Fibroblast of villous mesenchyme (primary cell): ENCODE results near the gene MRPL49. TPM values are rescaled to one million over a fixed set of nuclear protein-coding genes. Genes with fewer than 3 reads are reported as not detected.

Experiments
- DNase-seq: peaks from one replicate; pipeline ENCODE4 v3.0.0-alpha.2; 2010; ENCODE audit warnings: low read depth
- H3K4me3 ChIP-seq: 2 replicates; pipeline ENCODE4 v1.5.1; 2011; ENCODE audit warnings: low read depth, mild to moderate bottlenecking, low read length
- total RNA-seq: library from RNA; depleted of rRNA; stranded (reverse); fragments of >200 nt; gene quantifications from 2 replicates; pipeline ENCODE4 v1.2.3, GENCODE V29; 2012
- TF ChIP-seq, protein P1 (sequence below): IDR thresholded peaks from 2 replicates; pipeline ENCODE4 v1.5.1; 2012; ENCODE audit warnings: low read depth, mild to moderate bottlenecking, low read length; ENCODE audit not compliant: insufficient read depth

Gene MRPL49
- total RNA-seq, 1 donor, result 54.4 TPM

DNA sequence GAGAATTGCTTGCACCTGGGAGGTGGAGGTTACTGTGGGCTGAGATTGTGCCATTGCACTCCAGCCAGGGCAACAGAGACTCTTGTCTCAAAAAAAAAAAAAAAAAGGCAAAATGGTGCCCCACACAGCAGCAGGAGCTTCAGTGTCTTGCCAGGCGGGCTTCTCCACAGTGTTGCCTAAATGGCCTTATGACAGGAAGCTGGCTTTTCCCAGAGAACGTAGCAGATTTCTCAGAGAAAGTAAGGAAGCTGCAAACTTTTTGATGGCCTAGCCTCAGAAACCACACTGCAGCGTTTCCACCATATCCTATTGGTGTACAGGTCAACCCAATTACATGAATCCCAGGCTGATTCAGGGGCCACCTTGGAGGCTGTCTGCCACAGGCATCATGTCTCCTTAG, 35.2 kb downstream of the MRPL49 start:
- TF ChIP-seq, protein P1, sequence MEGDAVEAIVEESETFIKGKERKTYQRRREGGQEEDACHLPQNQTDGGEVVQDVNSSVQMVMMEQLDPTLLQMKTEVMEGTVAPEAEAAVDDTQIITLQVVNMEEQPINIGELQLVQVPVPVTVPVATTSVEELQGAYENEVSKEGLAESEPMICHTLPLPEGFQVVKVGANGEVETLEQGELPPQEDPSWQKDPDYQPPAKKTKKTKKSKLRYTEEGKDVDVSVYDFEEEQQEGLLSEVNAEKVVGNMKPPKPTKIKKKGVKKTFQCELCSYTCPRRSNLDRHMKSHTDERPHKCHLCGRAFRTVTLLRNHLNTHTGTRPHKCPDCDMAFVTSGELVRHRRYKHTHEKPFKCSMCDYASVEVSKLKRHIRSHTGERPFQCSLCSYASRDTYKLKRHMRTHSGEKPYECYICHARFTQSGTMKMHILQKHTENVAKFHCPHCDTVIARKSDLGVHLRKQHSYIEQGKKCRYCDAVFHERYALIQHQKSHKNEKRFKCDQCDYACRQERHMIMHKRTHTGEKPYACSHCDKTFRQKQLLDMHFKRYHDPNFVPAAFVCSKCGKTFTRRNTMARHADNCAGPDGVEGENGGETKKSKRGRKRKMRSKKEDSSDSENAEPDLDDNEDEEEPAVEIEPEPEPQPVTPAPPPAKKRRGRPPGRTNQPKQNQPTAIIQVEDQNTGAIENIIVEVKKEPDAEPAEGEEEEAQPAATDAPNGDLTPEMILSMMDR, result no peak
- no peak for DNase-seq
- H3K4me3 ChIP-seq, result no peak overlapping the region

DNA sequence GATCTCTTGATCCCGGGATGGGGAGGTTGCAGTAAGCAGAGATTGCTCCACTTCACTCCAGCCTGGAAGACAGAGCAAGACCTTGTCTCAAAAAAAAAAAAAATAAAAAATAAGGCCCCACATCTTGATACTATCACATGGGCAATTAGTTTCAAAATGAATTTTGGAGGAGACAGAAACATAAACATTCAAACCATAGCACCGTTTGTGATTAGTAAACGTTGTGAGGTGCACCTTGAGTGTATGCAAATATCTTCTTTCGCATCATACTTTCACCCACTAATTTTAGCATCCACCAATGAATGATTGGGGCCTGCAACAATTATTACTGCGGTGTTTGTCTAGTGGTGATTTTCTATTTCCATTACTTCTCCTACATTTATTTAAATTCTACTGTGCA, 36.9 kb downstream of the MRPL49 start:
- no peak overlapping the region for H3K4me3 ChIP-seq
- no peak for DNase-seq
- TF ChIP-seq, protein P1, result no peak

DNA sequence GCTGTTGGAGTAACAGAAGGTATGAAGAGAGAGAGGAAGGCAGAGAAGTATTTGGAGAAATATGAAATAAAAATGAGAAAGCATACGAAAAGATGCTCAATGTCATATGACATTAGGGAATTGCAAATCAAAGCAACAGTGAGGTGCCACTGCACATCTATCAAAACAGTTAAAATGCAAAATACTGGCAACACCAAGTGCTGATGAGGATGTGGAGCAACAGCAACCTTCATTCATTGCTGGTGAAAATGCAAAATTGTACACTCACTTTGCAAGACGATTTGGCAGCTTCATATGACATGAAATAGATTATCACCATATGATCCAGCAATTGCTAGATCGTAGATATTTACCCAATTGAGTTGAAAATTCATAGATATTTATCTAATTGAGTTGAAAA, 38.5 kb downstream of the MRPL49 start:
- DNase-seq, result no peak
- no peak overlapping the region for H3K4me3 ChIP-seq
- TF ChIP-seq, protein P1, result no peak

DNA sequence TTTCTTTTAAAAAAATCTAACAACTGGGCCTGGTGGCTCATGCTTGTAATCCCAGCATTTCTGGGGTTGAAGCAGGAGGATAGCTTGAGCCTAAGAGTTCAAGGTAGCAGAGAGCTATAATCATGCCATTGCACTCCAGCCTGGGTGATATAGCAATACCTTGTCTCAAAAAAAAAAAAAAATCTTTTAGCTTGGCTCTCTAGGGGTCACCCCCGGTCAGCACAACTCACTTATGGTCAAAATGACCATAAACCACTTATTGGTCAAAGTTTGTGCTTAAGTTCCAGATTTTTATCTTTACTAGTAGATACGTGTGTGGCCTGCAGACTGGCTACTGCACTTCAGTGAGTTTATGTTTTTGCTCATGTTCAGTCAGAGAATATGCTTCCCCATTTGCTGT, 41.6 kb downstream of the MRPL49 start:
- peak; percentile 55 for DNase-seq
- TF ChIP-seq, protein P1, result no peak
- H3K4me3 ChIP-seq, result no peak overlapping the region

DNA sequence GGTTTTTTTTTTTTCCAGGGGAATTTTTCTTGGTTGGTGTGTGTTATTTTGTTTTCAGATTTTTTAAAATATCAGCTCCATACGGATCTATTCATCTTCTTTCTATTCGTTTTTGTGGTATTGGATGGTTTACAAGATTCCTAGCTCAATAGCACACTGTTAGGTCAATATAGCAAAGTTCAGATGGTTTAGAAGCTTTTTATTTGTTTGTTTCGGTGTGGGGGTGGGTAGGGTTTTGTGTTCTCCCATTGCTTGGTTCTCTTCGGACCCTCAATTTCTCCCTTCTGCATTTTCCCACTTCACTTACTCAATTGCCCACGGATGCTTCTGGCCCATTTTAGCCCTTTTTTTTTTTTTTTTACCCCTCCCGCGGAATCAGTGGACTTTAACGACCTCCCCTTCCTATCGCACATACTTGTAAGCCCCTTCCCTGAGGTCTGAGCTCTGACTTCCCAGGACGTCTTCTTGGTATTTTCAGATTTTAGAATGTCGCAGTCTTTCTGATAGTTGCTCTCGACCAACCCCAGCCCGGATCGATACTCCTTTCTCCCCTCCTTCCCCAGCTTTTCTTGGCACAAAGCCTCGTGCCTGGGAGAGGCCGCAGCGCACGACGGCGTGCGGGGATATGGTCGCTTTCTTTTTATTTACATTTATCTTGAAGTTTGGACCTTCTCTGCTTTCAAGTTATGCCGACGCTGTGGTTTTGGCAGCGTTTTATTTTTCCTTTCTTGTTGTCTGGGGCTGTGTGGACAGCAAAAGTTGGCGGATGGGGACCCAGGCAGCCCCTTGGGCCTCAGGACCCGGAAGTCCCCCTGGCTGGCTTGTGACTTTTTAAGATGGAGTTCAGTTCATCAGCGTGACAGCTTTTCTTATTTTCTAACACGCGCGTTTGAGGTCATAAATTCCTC, 43.5 kb downstream of the MRPL49 start:
- H3K4me3 ChIP-seq, result no peak overlapping the region
- DNase-seq, result no peak
- TF ChIP-seq, protein P1, result no peak

DNA sequence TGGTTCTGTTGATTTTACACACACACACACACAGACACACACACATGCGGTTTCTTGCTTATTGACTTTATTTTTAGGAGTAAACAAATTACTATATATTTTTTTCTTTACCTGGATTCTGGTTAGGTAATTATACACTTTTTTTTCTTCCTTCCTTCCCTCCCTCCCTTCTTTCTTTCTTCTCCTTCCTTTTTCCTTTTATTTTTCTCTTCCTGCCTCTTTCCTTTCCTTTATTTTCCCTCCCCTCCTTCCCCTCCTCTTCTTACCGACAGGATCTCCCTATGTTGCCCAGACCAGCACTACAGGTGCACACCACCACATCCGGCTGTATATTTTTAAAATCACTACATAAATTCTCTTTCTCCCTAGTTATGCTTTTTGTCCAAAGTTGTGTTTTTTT, 44.8 kb downstream of the MRPL49 start:
- TF ChIP-seq, protein P1, result no peak
- DNase-seq, result no peak

More for the DNA sequence above, 44.8 kb downstream of the MRPL49 start:
- no peak overlapping the region for H3K4me3 ChIP-seq
